CD1c-positive myeloid dendritic cell (primary cell): ENCODE data around the gene KIAA0930.

Source experiments
- DNase-seq: peaks from one replicate; pipeline ENCODE4 v3.0.0-alpha.2; 2016; ENCODE audit errors: extremely low spot score

The KIAA0930 gene

GRCh38 chr22:45172881-45173585 is 67.7 kb downstream of the KIAA0930 start:
- peak; percentile 26 for DNase-seq

- DNase-seq: no peak
These were observed 68.9 kb downstream of the KIAA0930 start for GRCh38 chr22:45171830-45172229.

- no peak for DNase-seq
These were observed 70.9 kb downstream of the KIAA0930 start for GRCh38 chr22:45169591-45170466.

GRCh38 chr22:45166932-45167331 is 73.8 kb downstream of the KIAA0930 start:
- peak; percentile 50 for DNase-seq

- no peak for DNase-seq
These were observed 76.2 kb downstream of the KIAA0930 start for GRCh38 chr22:45164270-45165088.

GRCh38 chr22:45163451-45164269 is 77.0 kb downstream of the KIAA0930 start, which contains the start of gene NUP50:
NUP50 (plus strand) TSS chr22:45163925; CDS start chr22:45168178, 4,253 bp downstream.
- peak; percentile 100 for DNase-seq

- DNase-seq: no peak
These were observed 77.6 kb downstream of the KIAA0930 start for GRCh38 chr22:45163099-45163450.

GRCh38 chr22:45162531-45162930 is 78.2 kb downstream of the KIAA0930 start:
- DNase-seq: no peak

GRCh38 chr22:45159652-45160462 is 80.8 kb downstream of the KIAA0930 start:
- DNase-seq: peak; percentile 40

- no peak for DNase-seq
These were observed 82.8 kb downstream of the KIAA0930 start for GRCh38 chr22:45157907-45158306.

GRCh38 chr22:45155050-45155840 is 85.4 kb downstream of the KIAA0930 start:
- DNase-seq: no peak

- DNase-seq: no peak
These were observed 86.3 kb downstream of the KIAA0930 start for GRCh38 chr22:45154383-45154782.

GRCh38 chr22:45151503-45151902 is 89.2 kb downstream of the KIAA0930 start:
- DNase-seq: no peak

GRCh38 chr22:45150139-45150538 is 90.6 kb downstream of the KIAA0930 start:
- no peak for DNase-seq

- DNase-seq: no peak
These were observed 91.0 kb downstream of the KIAA0930 start for GRCh38 chr22:45149671-45150070.

GRCh38 chr22:45144916-45145315 is 95.8 kb downstream of the KIAA0930 start:
- DNase-seq: no peak

- no peak for DNase-seq
These were observed 98.3 kb downstream of the KIAA0930 start for GRCh38 chr22:45142376-45142775.
